Occipital lobe (tissue), 1 donor: Measurements from ENCODE around the gene ZNG1B. TPM values are rescaled to one million over a fixed set of nuclear protein-coding genes. Genes with fewer than 3 reads are reported as not detected.

Experiments
- total RNA-seq: library from RNA; depleted of rRNA; stranded (reverse); fragments of >200 nt; gene quantifications from one replicate; pipeline ENCODE4 v1.2.3, GENCODE V29; 2014

ZNG1B gene
- total RNA-seq, 1 donor from 2014 or later = 41.8 TPM

Other genes with a start within 250 kb of the ZNG1B start
- gene PAX8, start 158.8 kb upstream of the ZNG1B start, total RNA-seq = not detected
- gene FOXD4L1, start 61.0 kb downstream of the ZNG1B start, total RNA-seq = 0.31 TPM
- 15.1 TPM for gene RABL2A, start 189.6 kb downstream of the ZNG1B start, total RNA-seq